ENCODE data around the gene GPC4.

GRCh38 chrX:133412246-133412645 is 3.0 kb downstream of the GPC4 start:
- no peak for TF ChIP-seq CTCF (IDR thresholded peaks at IDR 0.05; ENCODE audit: poor library complexity, severe bottlenecking)
- no peak for TF ChIP-seq EZH2 (IDR thresholded peaks at IDR 0.05; ENCODE audit: borderline replicate concordance, insufficient read depth, low read length, poor library complexity, severe bottlenecking)
- TF ChIP-seq SMC3 (conservative IDR thresholded peaks at IDR 0.05; ENCODE audit: poor library complexity), result no peak
- TF ChIP-seq POLR2AphosphoS5 (IDR thresholded peaks at IDR 0.05), result no peak
- TF ChIP-seq EP300 (conservative IDR thresholded peaks at IDR 0.05; ENCODE audit: poor library complexity, severe bottlenecking), result no peak
- TF ChIP-seq TAF1 (IDR thresholded peaks at IDR 0.05; ENCODE audit: low read depth), result no peak
- TF ChIP-seq REST (IDR thresholded peaks at IDR 0.05; ENCODE audit: borderline replicate concordance), result no peak
